ENCODE results near the gene PIGBOS1. TPM values are rescaled to one million over a fixed set of nuclear protein-coding genes. Genes with fewer than 3 reads are reported as not detected.

Gene PIGBOS1
- total and polyA plus RNA-seq, 9 of the 15 experiments (the other 6 are each of a cell fraction or from before 2014, with no cell fraction given) = 25.2 to 76.2 (median 46.0) TPM

DNA sequence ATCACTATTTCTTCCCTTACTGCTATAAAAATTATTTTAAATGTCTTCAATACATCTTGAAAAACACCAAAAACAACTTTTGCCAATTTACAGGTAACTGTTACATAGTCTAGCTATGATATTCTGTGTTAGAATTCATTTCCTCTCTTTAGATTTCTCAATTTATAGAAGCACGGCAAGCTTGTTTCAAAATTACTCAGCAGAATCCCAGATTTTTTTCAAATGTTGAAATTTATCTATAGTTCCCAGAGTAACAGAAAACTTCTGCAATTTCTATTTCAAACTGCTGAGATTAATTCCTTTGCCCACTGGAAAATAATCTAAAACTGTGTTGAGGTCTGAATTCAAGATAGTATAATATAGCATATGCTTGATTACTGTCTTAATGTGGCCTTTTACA lies 48.1 kb upstream of the PIGBOS1 start:
- no peaks in the 10 kb centered on the region for H3K27me3 ChIP-seq (ENCODE audit: control insufficient read depth in 2 of 2, insufficient read depth in 2 of 2, low read length in 2 of 2)
- no TSS peak for BruUV-seq (replicated peaks)
- no peaks in the 10 kb centered on the region for H3K9me3 ChIP-seq (replicated peaks; ENCODE audit: control insufficient read depth, insufficient read depth, low read depth, low read length)
- ChIA-PET POLR2A (interaction anchor here (1.4 kb wide), 1 partner anchor 8 kb away, joined by 5 read pairs; no protein-coding TSS in a partner anchor), CTCF (ENCODE audit: low intra/inter-chr PET ratio) (no interaction called here)
- in situ Hi-C loops (cut with MboI) = no loop called here
- intact Hi-C loops (cut with micrococcal nuclease) = no loop called here
- DNase-seq (ENCODE audit: extremely low read depth in 1 of 4, low spot score in 3 of 4) = no peak
- FAIRE-seq = no peak
- H3K36me3 ChIP-seq (ENCODE audit: control insufficient read depth, insufficient read depth, low read length) = peaks cover 51% of the 10 kb centered on the region
- 93% methylated on average over 1 of the region's 1 CpG for WGBS (ENCODE audit: insufficient coverage, low coverage, missing lambda C conversion rate)
- H3K27ac ChIP-seq (ENCODE audit: extremely low read depth, low read depth, low read length) = no peak overlapping the region
- no peak for ATAC-seq
- no peaks in the 10 kb centered on the region for H4K20me1 ChIP-seq (replicated peaks; ENCODE audit: control insufficient read depth, insufficient read depth, low read length)
- no peaks in the 10 kb centered on the region for H3K79me2 ChIP-seq (ENCODE audit: control insufficient read depth, insufficient read depth, low read length)
- H2AFZ ChIP-seq (ENCODE audit: low read depth, low read length) = no peak overlapping the region
- no peaks in the 10 kb centered on the region for H3K4me1 ChIP-seq (replicated peaks in 1 of 2; ENCODE audit: control insufficient read depth in 2 of 2, insufficient read depth in 2 of 2, low read length in 2 of 2)
- no peak overlapping the region for H3K4me2 ChIP-seq (ENCODE audit: insufficient read depth, low read length)
- H3K9ac ChIP-seq (ENCODE audit: insufficient read depth in 1 of 2, low read depth in 2 of 2, low read length in 2 of 2) = no peak overlapping the region
- H3K4me3 ChIP-seq = no peak overlapping the region
- H3K9me1 ChIP-seq (ENCODE audit: control insufficient read depth, insufficient read depth, low read length) = no peaks in the 10 kb centered on the region
- no peak for TF ChIP-seq TOE1 (IDR thresholded peaks at IDR 0.05; ENCODE audit: borderline replicate concordance)
- no peak for TF ChIP-seq TOE1 (CRISPR knock-in tag; IDR thresholded peaks at IDR 0.05; ENCODE audit: borderline replicate concordance, low read depth)
- no peak for TF ChIP-seq SIX5 (IDR thresholded peaks at IDR 0.05; ENCODE audit: borderline replicate concordance in 1 of 2, insufficient read depth in 1 of 2, low read depth in 1 of 2, low read length in 2 of 2)
- no peak for TF ChIP-seq CEBPG (CRISPR knock-in tag; IDR thresholded peaks at IDR 0.05)
- TF ChIP-seq CEBPG (tag; conservative IDR thresholded peaks at IDR 0.05 in 1 of 2, IDR thresholded peaks at IDR 0.05 in 1 of 2) = no peak
- TF ChIP-seq, protein P1, sequence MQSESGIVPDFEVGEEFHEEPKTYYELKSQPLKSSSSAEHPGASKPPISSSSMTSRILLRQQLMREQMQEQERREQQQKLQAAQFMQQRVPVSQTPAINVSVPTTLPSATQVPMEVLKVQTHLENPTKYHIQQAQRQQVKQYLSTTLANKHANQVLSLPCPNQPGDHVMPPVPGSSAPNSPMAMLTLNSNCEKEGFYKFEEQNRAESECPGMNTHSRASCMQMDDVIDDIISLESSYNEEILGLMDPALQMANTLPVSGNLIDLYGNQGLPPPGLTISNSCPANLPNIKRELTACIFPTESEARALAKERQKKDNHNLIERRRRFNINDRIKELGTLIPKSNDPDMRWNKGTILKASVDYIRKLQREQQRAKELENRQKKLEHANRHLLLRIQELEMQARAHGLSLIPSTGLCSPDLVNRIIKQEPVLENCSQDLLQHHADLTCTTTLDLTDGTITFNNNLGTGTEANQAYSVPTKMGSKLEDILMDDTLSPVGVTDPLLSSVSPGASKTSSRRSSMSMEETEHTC (IDR thresholded peaks at IDR 0.05) = no peak
- TF ChIP-seq, protein P2, sequence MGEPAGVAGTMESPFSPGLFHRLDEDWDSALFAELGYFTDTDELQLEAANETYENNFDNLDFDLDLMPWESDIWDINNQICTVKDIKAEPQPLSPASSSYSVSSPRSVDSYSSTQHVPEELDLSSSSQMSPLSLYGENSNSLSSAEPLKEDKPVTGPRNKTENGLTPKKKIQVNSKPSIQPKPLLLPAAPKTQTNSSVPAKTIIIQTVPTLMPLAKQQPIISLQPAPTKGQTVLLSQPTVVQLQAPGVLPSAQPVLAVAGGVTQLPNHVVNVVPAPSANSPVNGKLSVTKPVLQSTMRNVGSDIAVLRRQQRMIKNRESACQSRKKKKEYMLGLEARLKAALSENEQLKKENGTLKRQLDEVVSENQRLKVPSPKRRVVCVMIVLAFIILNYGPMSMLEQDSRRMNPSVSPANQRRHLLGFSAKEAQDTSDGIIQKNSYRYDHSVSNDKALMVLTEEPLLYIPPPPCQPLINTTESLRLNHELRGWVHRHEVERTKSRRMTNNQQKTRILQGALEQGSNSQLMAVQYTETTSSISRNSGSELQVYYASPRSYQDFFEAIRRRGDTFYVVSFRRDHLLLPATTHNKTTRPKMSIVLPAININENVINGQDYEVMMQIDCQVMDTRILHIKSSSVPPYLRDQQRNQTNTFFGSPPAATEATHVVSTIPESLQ (CRISPR knock-in tag; IDR thresholded peaks at IDR 0.05) = no peak
- no peak for TF ChIP-seq MTF1 (CRISPR knock-in tag; IDR thresholded peaks at IDR 0.05; ENCODE audit: borderline replicate concordance)
- no peak for TF ChIP-seq NCOA1 (IDR thresholded peaks at IDR 0.05; ENCODE audit: low read depth)
- TF ChIP-seq, protein P3, sequence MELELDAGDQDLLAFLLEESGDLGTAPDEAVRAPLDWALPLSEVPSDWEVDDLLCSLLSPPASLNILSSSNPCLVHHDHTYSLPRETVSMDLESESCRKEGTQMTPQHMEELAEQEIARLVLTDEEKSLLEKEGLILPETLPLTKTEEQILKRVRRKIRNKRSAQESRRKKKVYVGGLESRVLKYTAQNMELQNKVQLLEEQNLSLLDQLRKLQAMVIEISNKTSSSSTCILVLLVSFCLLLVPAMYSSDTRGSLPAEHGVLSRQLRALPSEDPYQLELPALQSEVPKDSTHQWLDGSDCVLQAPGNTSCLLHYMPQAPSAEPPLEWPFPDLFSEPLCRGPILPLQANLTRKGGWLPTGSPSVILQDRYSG (tag; conservative IDR thresholded peaks at IDR 0.05; ENCODE audit: low read depth) = no peak
- no peak for TF ChIP-seq NFE2L1 (tag; IDR thresholded peaks at IDR 0.05; ENCODE audit: borderline replicate concordance, low read depth)
- TF ChIP-seq ZNF232 (CRISPR knock-in tag; IDR thresholded peaks at IDR 0.05) = no peak
- TF ChIP-seq SMAD2 (IDR thresholded peaks at IDR 0.05; ENCODE audit: low read depth, low read length) = no peak
- no peak for TF ChIP-seq KLF1 (tag; IDR thresholded peaks at IDR 0.05)
- TF ChIP-seq, protein P4, sequence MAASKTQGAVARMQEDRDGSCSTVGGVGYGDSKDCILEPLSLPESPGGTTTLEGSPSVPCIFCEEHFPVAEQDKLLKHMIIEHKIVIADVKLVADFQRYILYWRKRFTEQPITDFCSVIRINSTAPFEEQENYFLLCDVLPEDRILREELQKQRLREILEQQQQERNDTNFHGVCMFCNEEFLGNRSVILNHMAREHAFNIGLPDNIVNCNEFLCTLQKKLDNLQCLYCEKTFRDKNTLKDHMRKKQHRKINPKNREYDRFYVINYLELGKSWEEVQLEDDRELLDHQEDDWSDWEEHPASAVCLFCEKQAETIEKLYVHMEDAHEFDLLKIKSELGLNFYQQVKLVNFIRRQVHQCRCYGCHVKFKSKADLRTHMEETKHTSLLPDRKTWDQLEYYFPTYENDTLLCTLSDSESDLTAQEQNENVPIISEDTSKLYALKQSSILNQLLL (CRISPR knock-in tag; IDR thresholded peaks at IDR 0.05; ENCODE audit: borderline replicate concordance) = no peak
- TF ChIP-seq FOXM1 (IDR thresholded peaks at IDR 0.05; ENCODE audit: low read depth) = no peak
- no peak for TF ChIP-seq FOXM1 (CRISPR knock-in tag; IDR thresholded peaks at IDR 0.05; ENCODE audit: low read depth)
